ENCODE measurements around the gene C1RL. TPM values are rescaled to one million over a fixed set of nuclear protein-coding genes. Genes with fewer than 3 reads are reported as not detected.
"Not testable (repeated sequence)": the region's sequence is repeated elsewhere in the genome, so short reads cannot be mapped to it uniquely, and the experiment has no call there.

C1RL gene
- total RNA-seq, 2 donors from 2014 or later, result 14.0 to 30.6 TPM

DNA sequence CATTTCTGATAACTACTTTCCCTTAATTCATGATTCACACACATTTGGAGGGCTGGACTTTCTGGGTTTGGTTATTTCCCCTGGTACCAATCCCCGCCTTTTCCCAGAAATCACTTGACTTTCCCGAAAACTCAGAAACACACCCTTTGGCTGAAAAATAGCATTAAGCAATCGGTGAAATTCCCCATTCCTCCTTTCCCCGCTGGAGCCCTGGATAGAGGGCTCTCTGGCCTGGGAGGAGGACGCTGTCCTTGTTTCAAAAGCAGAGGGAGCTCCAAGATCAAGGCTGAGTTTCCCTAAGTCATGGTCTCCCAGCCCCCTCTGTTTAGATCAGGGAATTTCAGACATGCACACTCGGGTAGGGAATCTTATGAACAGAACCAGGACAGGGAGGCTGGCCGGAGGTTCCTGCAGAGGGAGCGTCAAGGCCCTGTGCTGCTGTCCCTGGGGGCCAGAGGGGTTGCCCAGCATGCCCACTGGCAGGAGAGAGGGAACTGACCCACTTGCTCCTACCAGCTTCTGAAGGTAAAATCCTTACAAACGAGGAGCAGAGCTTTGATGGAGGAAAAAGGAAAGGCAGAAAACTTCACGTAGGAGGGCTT lies 48.6 kb downstream of the C1RL start, which contains the start of gene C1S:
TSS of gene C1S (plus strand) at position 366 of the 602 bp plus-strand sequence. CDS start 1,195 bp downstream, outside the sequence.
- no peaks in the 10 kb centered on the region for H3K36me3 Mint-ChIP-seq (ENCODE audit: low read depth)
- no peaks in the 10 kb centered on the region for H3K9me3 Mint-ChIP-seq
- no peak within 1 kb of the TSS for H3K27ac Mint-ChIP-seq
- no peak within 1 kb of the TSS for H3K4me3 Mint-ChIP-seq
- peaks cover 18% of the 10 kb centered on the region for H3K27me3 Mint-ChIP-seq
- H3K4me1 Mint-ChIP-seq, result no peaks in the 10 kb centered on the region
- no peak for ATAC-seq (replicated peaks)

DNA sequence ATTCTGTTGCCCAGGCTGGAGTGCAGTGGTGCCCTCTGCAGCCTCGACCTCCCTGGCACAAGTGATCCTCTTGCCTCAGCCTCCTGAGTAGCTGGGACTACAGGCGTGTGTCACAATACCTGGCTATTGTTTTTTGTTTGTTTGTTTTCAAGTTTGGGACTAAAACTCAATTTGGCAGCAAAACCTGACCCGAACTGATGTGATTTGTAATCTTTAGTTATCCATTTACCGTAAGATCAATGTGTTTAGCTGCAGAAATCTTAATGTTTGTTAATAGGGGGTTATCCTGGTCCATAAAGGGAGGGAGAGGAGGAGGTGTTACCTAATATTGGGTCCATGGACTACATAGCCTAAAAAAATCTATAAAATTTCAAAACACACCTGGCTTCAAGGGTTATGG lies 49.2 kb downstream of the C1RL start:
- Mint-ChIP-seq H3K27ac (no peak overlapping the region), H3K36me3 (ENCODE audit: low read depth) (no peaks in the 10 kb centered on the region), H3K4me3 (no peak overlapping the region), H3K4me1 (no peaks in the 10 kb centered on the region), H3K9me3 (no peaks in the 10 kb centered on the region), H3K27me3 (peaks cover 18% of the 10 kb centered on the region)
- ATAC-seq (replicated peaks), result no peak

- no peaks in the 10 kb centered on the region for H3K36me3 Mint-ChIP-seq (ENCODE audit: low read depth)
- H3K4me3 Mint-ChIP-seq, result no peak overlapping the region
- ATAC-seq (replicated peaks), result no peak
- H3K9me3 Mint-ChIP-seq, result no peaks in the 10 kb centered on the region
- H3K27ac Mint-ChIP-seq, result no peak overlapping the region
- peaks cover 4% of the 10 kb centered on the region for H3K4me1 Mint-ChIP-seq
- H3K27me3 Mint-ChIP-seq, result peaks cover 22% of the 10 kb centered on the region
These were observed 50.1 kb downstream of the C1RL start for GRCh38 chr12:7058850-7059395.

- H3K36me3 Mint-ChIP-seq (ENCODE audit: low read depth), result no peaks in the 10 kb centered on the region
- H3K4me3 Mint-ChIP-seq, result no peak overlapping the region
- H3K27me3 Mint-ChIP-seq, result peaks cover 22% of the 10 kb centered on the region
- no peaks in the 10 kb centered on the region for H3K9me3 Mint-ChIP-seq
- peaks cover 5% of the 10 kb centered on the region for H3K4me1 Mint-ChIP-seq
- ATAC-seq (replicated peaks), result no peak
- no peak overlapping the region for H3K27ac Mint-ChIP-seq
These were observed 50.7 kb downstream of the C1RL start for GRCh38 chr12:7058163-7058845.

GRCh38 chr12:7055736-7056135 lies 53.3 kb downstream of the C1RL start:
- not testable (repeated sequence) for ATAC-seq (replicated peaks); H3K27ac Mint-ChIP-seq; H3K36me3 Mint-ChIP-seq (ENCODE audit: low read depth); H3K4me3 Mint-ChIP-seq; H3K9me3 Mint-ChIP-seq; H3K4me1 Mint-ChIP-seq
- peaks cover 21% of the 10 kb centered on the region for H3K27me3 Mint-ChIP-seq

DNA sequence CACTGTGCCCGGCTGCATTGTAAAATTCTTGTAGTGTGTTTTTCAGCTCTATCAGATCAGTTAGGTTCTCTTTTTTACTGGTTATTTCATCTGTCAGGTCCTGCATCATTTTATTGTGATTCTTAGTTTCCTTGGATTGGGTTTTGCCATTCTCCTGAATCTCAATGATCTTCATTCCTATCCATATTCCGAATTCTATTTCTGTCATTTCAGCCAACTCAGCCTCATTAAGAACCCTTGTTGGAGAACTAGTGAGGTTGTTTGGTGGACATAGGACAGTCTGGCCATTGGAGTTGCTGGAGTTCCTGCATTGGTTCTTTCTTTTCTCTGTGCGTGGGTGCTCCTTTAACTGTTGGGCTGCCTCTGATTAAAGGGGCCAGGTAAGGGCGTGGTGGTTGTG lies 54.1 kb downstream of the C1RL start:
- no peaks in the 10 kb centered on the region for H3K36me3 Mint-ChIP-seq (ENCODE audit: low read depth)
- H3K4me3 Mint-ChIP-seq, result no peak overlapping the region
- H3K4me1 Mint-ChIP-seq, result peaks cover 5% of the 10 kb centered on the region
- no peaks in the 10 kb centered on the region for H3K9me3 Mint-ChIP-seq
- H3K27ac Mint-ChIP-seq, result no peak overlapping the region
- H3K27me3 Mint-ChIP-seq, result peaks cover 16% of the 10 kb centered on the region
- ATAC-seq (replicated peaks), result no peak

- not testable (repeated sequence) for H3K9me3 Mint-ChIP-seq; H3K27ac Mint-ChIP-seq; ATAC-seq (replicated peaks)
These were observed 59.0 kb downstream of the C1RL start for GRCh38 chr12:7049973-7050372.

GRCh38 chr12:7049445-7049951 lies 59.5 kb downstream of the C1RL start:
- not testable (repeated sequence) for H3K36me3 Mint-ChIP-seq (ENCODE audit: low read depth); ATAC-seq (replicated peaks); H3K4me1 Mint-ChIP-seq; H3K4me3 Mint-ChIP-seq; H3K27me3 Mint-ChIP-seq; H3K9me3 Mint-ChIP-seq; H3K27ac Mint-ChIP-seq

More at GRCh38 chr12:7049973-7050372, 59.0 kb downstream of the C1RL start:
- H3K4me1 Mint-ChIP-seq; H3K36me3 Mint-ChIP-seq (ENCODE audit: low read depth); H3K4me3 Mint-ChIP-seq; H3K27me3 Mint-ChIP-seq: not testable (repeated sequence)

DNA sequence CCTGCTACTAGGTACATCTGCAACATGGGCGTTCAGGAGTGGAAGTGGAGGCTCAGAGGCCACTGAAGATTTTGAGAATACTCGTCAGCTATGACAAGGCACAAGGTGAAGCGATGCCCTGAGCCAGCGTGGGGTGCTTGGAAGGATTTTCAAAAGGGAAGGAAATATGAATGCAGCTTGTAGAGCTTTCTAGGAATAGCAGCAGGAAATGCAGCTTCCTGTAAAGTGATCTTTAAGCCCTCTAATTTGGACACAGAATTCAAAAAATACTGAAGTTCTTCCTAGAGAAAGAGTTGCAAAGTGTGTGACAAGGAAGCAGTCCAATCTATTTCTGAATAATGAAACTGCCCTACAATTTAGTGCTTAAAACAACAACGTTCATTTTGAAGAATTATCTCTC lies 61.7 kb downstream of the C1RL start:
- no peak for ATAC-seq (replicated peaks)
- Mint-ChIP-seq H3K4me1 (no peaks in the 10 kb centered on the region), H3K27ac (no peak overlapping the region), H3K4me3 (no peak overlapping the region), H3K9me3 (no peaks in the 10 kb centered on the region), H3K27me3 (no peaks in the 10 kb centered on the region), H3K36me3 (ENCODE audit: low read depth) (no peaks in the 10 kb centered on the region)

GRCh38 chr12:7046383-7047105 lies 62.5 kb downstream of the C1RL start:
- Mint-ChIP-seq H3K27me3 (no peaks in the 10 kb centered on the region), H3K27ac (no peak overlapping the region), H3K9me3 (no peaks in the 10 kb centered on the region), H3K4me1 (no peaks in the 10 kb centered on the region), H3K4me3 (no peak overlapping the region), H3K36me3 (ENCODE audit: low read depth) (no peaks in the 10 kb centered on the region)
- no peak for ATAC-seq (replicated peaks)

- no peaks in the 10 kb centered on the region for H3K4me1 Mint-ChIP-seq
- ATAC-seq (replicated peaks), result no peak
- H3K9me3 Mint-ChIP-seq, result no peaks in the 10 kb centered on the region
- no peaks in the 10 kb centered on the region for H3K27me3 Mint-ChIP-seq
- H3K36me3 Mint-ChIP-seq (ENCODE audit: low read depth), result no peaks in the 10 kb centered on the region
- H3K4me3 Mint-ChIP-seq, result no peak overlapping the region
- H3K27ac Mint-ChIP-seq, result no peak overlapping the region
These were observed 63.1 kb downstream of the C1RL start for GRCh38 chr12:7045913-7046312.

Other genes with a start within 250 kb of the C1RL start
- 1,000 to 10,000 TPM; 1,893 to 2,116 TPM for gene TPI1, start 241.7 kb downstream of the C1RL start, total RNA-seq
- gene SPSB2, start 235.9 kb downstream of the C1RL start, total RNA-seq, result 1 to 10 TPM; 2.2 to 2.4 TPM
- gene LRRC23, start 204.4 kb downstream of the C1RL start, total RNA-seq, result 1 to 10 TPM; 4.4 to 7.6 TPM
- gene ENO2, start 194.6 kb downstream of the C1RL start, total RNA-seq, result 100 to 1,000 TPM; 234 to 858 TPM
- 10 to 100 TPM; 34.0 to 62.3 TPM for gene ATN1, start 181.3 kb downstream of the C1RL start, total RNA-seq
- not detected for gene RNU7-1, start 165.4 kb downstream of the C1RL start, total RNA-seq
- gene C12orf57, start 165.2 kb downstream of the C1RL start, total RNA-seq, result 100 to 1,000 TPM; 192 to 307 TPM
- gene PTPN6, start 157.9 kb downstream of the C1RL start, total RNA-seq, result 100 to 1,000 TPM; 134 to 223 TPM
- 100 to 1,000 TPM; 285 to 436 TPM for gene PHB2, start 138.6 kb downstream of the C1RL start, total RNA-seq
- gene EMG1, start 138.3 kb downstream of the C1RL start, total RNA-seq, result 10 to 100 TPM; 50.9 to 90.5 TPM
- gene LPCAT3, start 90.7 kb downstream of the C1RL start, total RNA-seq, result 10 to 100 TPM; 13.2 to 34.8 TPM
- 10 to 100 TPM in 1 of 2 donors, 1 to 10 TPM in 1; 6.9 to 13.1 TPM for gene C1S, start 48.5 kb downstream of the C1RL start, total RNA-seq
- 1 to 10 TPM; 3.2 to 3.3 TPM for gene C1R, start 16.8 kb downstream of the C1RL start, total RNA-seq
- gene RBP5, start 19.7 kb upstream of the C1RL start, total RNA-seq, result not detected
- gene CLSTN3, start 21.2 kb upstream of the C1RL start, total RNA-seq, result 10 to 100 TPM; 51.8 to 61.9 TPM
- gene PEX5, start 80.5 kb upstream of the C1RL start, total RNA-seq, result 10 to 100 TPM; 21.4 to 31.4 TPM
- gene ACSM4, start 194.9 kb upstream of the C1RL start, total RNA-seq, result not detected